Upper lobe of right lung (tissue), 1 donor: ENCODE data around the gene MAPK8IP2. TPM values are rescaled to one million over a fixed set of nuclear protein-coding genes. Genes with fewer than 3 reads are reported as not detected.
"Not testable (repeated sequence)": the region's sequence is repeated elsewhere in the genome, so short reads cannot be mapped to it uniquely, and the experiment has no call there.

ENCODE experiments used
- ATAC-seq: fragments of 200-7000 bp; cut with Tn5 transposase; one replicate; pipeline ENCODE4 v1.9.1; 2020; ENCODE audit warnings: mild to moderate bottlenecking, moderate library complexity
- DNase-seq: peaks from one replicate; pipeline ENCODE4 v3.0.0-alpha.2; 2020
- H3K27ac ChIP-seq: fragments of 200-600 bp; one replicate; pipeline ENCODE4 v1.8.0; 2022
- H3K27me3 ChIP-seq: fragments of 200-600 bp; one replicate; pipeline ENCODE4 v1.8.0; 2022; ENCODE audit warnings: mild to moderate bottlenecking
- H3K36me3 ChIP-seq: fragments of 200-600 bp; one replicate; pipeline ENCODE4 v1.8.0; 2022
- H3K4me1 ChIP-seq: fragments of 200-600 bp; one replicate; pipeline ENCODE4 v1.8.0; 2022
- H3K4me3 ChIP-seq: fragments of 200-600 bp; one replicate; pipeline ENCODE4 v1.8.0; 2022; ENCODE audit warnings: mild to moderate bottlenecking
- H3K9me3 ChIP-seq: fragments of 200-600 bp; one replicate; pipeline ENCODE4 v1.8.0; 2022
- intact Hi-C: fragments of 100-400 bp; cut with DNase I; formaldehyde crosslinking; loops from one replicate; pipeline ENCODE4 v1.11.0; 2022
- total RNA-seq: library from RNA; stranded (reverse); fragmentation: NEBNext Ultra II Directional; extraction: Animal tissue kit (Norgen Biotek cat#: 25700); gene quantifications from one replicate; pipeline ENCODE4 v1.2.1, GENCODE V29; 2021
- TF ChIP-seq, protein P1 (sequence below): fragments of 200-600 bp; IDR thresholded peaks from one replicate; pipeline ENCODE4 v1.8.0; 2022; ENCODE audit warnings: antibody characterized with exemption
- donor health status: DM: no; HTN: yes; CAD: no; lungs with severe emphysema.

The MAPK8IP2 gene
- total RNA-seq, 1 donor from 2014 or later = 2.6 TPM

DNA sequence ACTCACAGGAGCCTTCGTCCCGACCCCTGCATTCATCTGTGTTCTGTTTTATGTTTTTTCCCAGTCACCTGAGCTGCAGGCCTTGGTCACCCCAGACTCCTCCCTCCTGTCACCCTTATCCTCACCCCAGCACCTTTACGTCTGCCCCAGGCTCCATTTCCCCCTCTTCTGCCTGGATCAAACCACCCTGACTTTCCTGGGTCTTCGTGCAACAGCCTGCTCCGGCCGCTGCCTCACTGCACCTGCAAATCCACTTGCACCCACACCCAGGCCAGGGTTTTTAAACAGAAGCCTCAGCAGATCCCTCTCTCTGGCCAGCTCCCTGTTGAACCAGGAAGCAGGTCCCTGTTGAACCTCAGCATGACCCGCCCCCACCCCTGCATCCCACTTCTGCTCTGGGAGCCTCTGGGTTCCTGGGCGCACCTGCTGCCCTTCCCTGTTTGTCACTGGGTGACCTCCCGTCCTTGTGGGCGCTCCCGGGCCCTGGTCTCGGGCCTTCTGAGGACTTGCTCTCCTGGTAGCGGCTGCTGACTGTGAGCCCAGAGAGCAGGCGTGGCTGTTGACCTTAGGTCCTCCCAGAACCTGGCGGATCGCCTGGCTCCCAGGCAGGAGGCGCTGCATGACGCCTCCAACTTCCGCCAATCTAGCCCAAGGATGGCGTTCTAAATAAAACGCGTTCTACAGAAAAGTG lies 12.8 kb downstream of the MAPK8IP2 start:
- TF ChIP-seq, protein P1, sequence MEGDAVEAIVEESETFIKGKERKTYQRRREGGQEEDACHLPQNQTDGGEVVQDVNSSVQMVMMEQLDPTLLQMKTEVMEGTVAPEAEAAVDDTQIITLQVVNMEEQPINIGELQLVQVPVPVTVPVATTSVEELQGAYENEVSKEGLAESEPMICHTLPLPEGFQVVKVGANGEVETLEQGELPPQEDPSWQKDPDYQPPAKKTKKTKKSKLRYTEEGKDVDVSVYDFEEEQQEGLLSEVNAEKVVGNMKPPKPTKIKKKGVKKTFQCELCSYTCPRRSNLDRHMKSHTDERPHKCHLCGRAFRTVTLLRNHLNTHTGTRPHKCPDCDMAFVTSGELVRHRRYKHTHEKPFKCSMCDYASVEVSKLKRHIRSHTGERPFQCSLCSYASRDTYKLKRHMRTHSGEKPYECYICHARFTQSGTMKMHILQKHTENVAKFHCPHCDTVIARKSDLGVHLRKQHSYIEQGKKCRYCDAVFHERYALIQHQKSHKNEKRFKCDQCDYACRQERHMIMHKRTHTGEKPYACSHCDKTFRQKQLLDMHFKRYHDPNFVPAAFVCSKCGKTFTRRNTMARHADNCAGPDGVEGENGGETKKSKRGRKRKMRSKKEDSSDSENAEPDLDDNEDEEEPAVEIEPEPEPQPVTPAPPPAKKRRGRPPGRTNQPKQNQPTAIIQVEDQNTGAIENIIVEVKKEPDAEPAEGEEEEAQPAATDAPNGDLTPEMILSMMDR = peak; percentile 13
- Histone ChIP-seq H3K4me3 (no peak overlapping the region), H3K27ac (peak overlapping the region; percentile 24), H3K4me1 (no peaks in the 10 kb centered on the region), H3K27me3 (no peaks in the 10 kb centered on the region), H3K36me3 (no peaks in the 10 kb centered on the region), H3K9me3 (no peaks in the 10 kb centered on the region)
- intact Hi-C loops = no loop called here
- ATAC-seq = peak; percentile 91
- DNase-seq = peak; percentile 92

DNA sequence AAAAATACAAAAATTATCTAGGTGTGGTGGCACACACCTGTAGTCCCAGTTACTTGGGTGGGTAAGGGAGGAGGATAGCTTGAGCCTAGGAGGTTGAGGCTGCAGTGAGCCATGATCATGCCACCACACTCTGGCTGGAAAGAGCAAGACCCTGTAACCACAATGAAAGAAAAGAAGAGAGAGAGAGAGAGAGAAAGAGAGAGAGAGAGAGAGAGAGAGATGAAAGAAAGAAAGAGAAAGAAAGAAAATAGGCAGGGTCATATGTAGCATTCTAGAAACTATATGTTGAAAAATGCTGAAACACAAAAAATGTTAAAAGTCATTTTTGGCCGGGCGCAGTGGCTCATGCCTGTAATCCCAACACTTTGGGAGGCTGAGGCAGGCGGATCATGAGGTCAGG lies 13.7 kb downstream of the MAPK8IP2 start:
- H3K4me3 ChIP-seq, H3K9me3 ChIP-seq, DNase-seq, H3K27me3 ChIP-seq, intact Hi-C loops, H3K27ac ChIP-seq, ATAC-seq, H3K4me1 ChIP-seq, H3K36me3 ChIP-seq: not testable (repeated sequence)

DNA sequence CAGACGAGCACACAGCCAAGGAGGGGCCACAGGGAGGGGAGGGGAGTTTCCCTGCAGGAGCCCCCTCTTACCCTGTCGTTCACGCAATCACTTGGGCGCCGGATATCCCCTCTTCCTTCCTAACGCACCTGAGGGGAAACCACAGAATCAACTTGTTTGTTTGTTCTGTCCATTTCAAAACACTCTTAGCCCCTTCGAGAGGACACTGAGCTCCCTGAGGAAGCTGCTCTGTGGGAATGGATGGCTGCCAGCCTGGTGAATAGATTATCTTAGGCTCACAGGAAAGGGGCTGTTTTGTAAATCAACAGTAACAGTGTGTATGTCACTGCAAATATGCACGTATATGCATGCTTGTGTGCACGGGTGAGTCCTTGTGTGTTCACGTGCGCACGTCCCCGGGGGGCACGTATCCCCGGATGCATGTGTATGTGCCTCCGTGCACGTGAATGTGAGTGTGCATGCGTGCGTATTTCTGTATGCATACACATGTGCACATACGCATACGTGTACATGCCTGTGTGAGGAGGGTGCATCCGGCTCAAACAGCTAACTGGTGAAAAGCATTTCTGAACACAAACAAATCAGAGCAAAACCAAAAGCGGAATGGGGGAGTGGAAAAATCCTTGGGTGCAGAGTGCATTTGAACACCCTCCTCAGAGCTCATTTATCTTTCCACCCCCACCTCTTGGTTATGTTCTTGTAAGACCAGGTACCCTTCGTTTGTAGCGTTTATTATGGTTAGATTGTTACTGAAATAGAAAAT lies 20.2 kb downstream of the MAPK8IP2 start:
- Histone ChIP-seq H3K36me3 (no peaks in the 10 kb centered on the region), H3K27me3 (no peaks in the 10 kb centered on the region), H3K27ac (peak overlapping the region; percentile 34), H3K4me1 (peaks cover 26% of the 10 kb centered on the region), H3K4me3 (peak overlapping the region; percentile 40), H3K9me3 (no peaks in the 10 kb centered on the region)
- intact Hi-C loops = no loop called here
- peak; percentile 48 for DNase-seq
- peak; percentile 87 for ATAC-seq
- TF ChIP-seq, protein P1 = no peak

DNA sequence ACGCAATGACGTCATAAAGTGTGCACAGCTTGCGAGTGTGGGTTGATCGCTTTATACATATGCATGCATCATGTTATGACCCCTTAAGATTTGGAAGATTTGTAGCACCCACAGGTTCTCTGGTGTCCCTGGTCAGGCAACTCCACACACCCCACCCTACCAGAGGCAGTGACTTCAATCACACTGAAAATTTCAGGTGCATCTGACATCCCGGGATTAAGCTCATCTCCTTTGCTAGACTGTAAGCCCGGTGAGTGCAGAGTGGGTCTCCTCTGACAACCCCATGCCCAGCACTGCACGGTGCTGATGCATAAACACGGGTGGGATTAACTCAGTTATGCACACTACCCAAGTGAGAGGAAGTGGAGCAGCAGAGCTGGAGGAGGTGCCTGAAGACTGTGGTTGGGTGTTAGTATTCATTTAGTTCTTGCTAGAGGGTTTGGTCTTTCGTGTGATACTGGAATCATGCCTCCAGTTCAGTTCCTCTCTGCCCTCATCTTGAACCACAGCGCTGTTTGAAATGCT lies 20.8 kb downstream of the MAPK8IP2 start:
- peaks cover 26% of the 10 kb centered on the region for H3K4me1 ChIP-seq
- no peaks in the 10 kb centered on the region for H3K36me3 ChIP-seq
- H3K27ac ChIP-seq = peak overlapping the region; percentile 63
- intact Hi-C loops = no loop called here
- DNase-seq = peak; percentile 51
- H3K4me3 ChIP-seq = peak overlapping the region; percentile 40
- TF ChIP-seq, protein P1 = no peak
- peak; percentile 45 for ATAC-seq
- H3K27me3 ChIP-seq = no peaks in the 10 kb centered on the region
- H3K9me3 ChIP-seq = no peaks in the 10 kb centered on the region

DNA sequence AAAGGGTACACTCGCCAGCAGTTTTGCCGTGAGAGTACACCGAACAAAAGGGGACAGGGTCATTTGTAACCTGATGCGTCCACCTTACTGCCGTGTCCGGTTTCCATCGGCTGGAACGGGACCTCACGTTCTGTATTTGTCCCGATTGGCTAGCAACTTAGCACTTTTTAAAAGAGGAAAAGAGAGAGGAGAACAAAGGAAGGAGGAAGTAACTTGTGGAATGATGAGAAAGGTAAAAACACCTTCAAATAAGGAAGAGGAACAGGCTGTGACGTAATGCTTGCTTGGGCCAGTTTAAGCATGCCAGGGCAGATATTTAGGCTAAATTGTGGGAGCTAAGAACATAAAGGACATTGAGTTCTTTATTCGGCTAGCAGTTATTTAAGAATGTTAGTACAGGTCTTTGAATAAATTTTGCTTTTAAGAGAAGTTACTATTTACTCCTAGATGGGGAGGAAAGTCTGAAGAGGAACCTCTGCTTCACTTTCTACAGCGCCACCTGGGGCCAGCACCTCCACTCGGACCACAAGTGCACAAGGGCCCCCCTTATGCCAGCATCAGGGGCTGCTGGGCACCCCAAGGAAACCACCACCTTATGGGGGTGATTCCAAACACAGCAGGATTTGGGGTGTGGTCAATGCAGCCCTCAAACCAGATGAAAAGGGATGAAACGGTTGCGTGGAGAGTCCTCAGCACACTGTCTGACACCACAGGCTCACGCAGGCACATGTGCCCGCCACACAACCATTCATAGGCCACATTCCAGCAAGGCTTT lies 21.5 kb downstream of the MAPK8IP2 start:
- TF ChIP-seq, protein P1 = peak; percentile 25
- Histone ChIP-seq H3K27me3 (no peaks in the 10 kb centered on the region), H3K27ac (peak overlapping the region; percentile 63), H3K9me3 (no peaks in the 10 kb centered on the region), H3K4me1 (peaks cover 27% of the 10 kb centered on the region), H3K36me3 (no peaks in the 10 kb centered on the region), H3K4me3 (peak overlapping the region; percentile 40)
- ATAC-seq (no peak), DNase-seq (peak; percentile 62)
- intact Hi-C loops = no loop called here
